Measurements from ENCODE around the gene SLC18A2. TPM values are rescaled to one million over a fixed set of nuclear protein-coding genes. Genes with fewer than 3 reads are reported as not detected.
"Not testable (repeated sequence)": the region's sequence is repeated elsewhere in the genome, so short reads cannot be mapped to it uniquely, and the experiment has no call there.

Gene SLC18A2
- total RNA-seq, 1 donor from 2014 or later, result 0.05 TPM

DNA sequence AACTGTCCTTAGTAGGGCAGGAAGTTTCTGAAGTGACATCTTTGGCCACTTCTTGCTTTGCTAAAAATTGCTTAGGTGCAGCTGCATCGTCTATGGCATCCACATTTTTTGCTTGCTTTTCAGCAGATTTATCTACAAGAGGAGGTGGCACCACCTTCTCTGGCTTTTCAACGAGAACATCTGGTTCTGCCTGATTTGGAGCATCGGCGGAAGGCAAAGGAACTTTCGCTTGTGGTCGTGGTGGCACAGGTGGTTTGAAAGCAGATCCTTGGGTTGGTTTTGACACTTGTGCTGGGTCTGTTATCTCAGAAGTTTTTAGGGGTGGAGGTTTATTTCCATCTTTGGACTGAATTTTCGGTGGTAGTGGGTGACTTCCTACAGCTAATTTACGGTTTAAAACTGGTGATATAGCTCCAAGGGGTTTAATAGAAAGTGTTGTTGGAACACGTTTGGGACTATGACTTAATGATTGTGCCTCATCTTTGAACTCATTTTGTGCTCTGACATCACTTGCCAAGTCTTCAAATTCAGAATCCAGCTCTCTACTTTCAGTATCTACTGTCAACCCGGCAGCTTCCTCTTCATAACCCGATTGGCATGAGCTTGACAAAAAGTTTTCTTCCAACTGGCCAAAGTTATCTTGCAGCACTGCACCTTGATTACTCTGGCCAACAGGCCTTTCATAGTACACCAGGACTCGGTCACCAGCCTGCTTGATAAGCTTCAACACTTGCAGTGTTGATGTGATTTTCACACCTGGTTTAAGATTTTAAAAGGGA lies 44.0 kb downstream of the SLC18A2 start:
- no peaks in the 10 kb centered on the region for H3K27me3 ChIP-seq (ENCODE audit: low read depth)
- TF ChIP-seq, protein P1, sequence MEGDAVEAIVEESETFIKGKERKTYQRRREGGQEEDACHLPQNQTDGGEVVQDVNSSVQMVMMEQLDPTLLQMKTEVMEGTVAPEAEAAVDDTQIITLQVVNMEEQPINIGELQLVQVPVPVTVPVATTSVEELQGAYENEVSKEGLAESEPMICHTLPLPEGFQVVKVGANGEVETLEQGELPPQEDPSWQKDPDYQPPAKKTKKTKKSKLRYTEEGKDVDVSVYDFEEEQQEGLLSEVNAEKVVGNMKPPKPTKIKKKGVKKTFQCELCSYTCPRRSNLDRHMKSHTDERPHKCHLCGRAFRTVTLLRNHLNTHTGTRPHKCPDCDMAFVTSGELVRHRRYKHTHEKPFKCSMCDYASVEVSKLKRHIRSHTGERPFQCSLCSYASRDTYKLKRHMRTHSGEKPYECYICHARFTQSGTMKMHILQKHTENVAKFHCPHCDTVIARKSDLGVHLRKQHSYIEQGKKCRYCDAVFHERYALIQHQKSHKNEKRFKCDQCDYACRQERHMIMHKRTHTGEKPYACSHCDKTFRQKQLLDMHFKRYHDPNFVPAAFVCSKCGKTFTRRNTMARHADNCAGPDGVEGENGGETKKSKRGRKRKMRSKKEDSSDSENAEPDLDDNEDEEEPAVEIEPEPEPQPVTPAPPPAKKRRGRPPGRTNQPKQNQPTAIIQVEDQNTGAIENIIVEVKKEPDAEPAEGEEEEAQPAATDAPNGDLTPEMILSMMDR (IDR thresholded peaks at IDR 0.05; ENCODE audit: borderline replicate concordance), result no peak
- no peak for DNase-seq
- intact Hi-C loops (cut with micrococcal nuclease), result no loop called here
- H3K4me3 ChIP-seq, result no peak overlapping the region
- H3K27ac ChIP-seq (replicated peaks), result no peak overlapping the region
- H3K36me3 ChIP-seq, result peaks cover 37% of the 10 kb centered on the region
- no peaks in the 10 kb centered on the region for H3K4me1 ChIP-seq
- no peaks in the 10 kb centered on the region for H3K9me3 ChIP-seq (replicated peaks)

DNA sequence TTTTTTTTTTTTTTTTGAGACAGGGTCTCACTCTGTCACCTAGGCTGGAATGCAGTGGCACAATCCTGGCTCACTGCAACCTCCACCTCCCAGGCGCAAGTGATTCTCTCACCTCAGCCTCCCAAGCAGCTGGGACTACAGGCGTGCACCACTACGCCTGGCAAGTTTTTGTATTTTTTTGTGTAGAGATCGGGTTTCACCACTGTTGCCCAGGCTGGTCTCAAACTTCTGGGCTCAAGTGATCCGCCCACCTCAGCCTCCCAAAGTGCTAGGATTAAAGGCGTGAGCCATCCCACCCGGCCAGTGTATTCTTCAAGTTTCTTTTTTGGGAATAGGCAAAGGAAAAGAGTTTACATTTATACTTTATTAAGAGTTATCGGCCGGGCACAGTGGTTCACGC lies 50.0 kb downstream of the SLC18A2 start:
- H3K27ac ChIP-seq (replicated peaks); DNase-seq; H3K4me1 ChIP-seq; H3K9me3 ChIP-seq (replicated peaks); H3K27me3 ChIP-seq (ENCODE audit: low read depth); H3K4me3 ChIP-seq; intact Hi-C loops (cut with micrococcal nuclease): not testable (repeated sequence)
- peaks cover 13% of the 10 kb centered on the region for H3K36me3 ChIP-seq

DNA sequence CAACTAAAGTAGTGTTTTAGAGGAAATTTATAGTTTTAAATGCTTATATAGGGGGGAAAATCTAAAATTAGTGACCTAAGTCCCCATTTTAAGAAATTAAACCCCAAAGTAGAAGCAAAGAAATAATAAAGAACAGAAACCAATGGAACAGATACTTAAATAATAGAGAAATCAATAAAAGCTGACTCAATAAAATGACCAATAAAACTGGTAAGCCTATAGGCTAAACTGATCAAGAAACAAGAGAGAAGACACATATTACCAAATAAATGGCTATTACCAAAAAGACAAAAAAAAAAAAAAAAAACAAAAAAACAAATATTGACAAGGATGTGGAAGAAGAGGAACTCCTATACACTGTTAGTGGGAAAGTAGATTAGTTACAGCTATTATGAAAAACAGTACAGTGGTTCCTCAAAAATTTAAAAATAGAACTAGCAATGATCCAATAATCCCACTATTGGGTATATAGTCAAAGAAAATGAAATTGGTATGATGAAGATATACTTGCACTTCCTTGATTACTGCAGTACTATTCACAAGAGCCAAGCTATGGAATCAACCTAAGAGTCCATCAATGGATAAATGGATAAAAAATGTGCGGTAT lies 53.2 kb downstream of the SLC18A2 start:
- Histone ChIP-seq H3K27ac (replicated peaks) (no peak overlapping the region), H3K27me3 (ENCODE audit: low read depth) (no peaks in the 10 kb centered on the region), H3K4me1 (peaks cover 4% of the 10 kb centered on the region), H3K4me3 (no peak overlapping the region), H3K9me3 (replicated peaks) (peaks cover under 1% of the 10 kb centered on the region), H3K36me3 (peaks cover 8% of the 10 kb centered on the region)
- intact Hi-C loops (cut with micrococcal nuclease), result no loop called here
- DNase-seq, result no peak
- TF ChIP-seq, protein P1 (IDR thresholded peaks at IDR 0.05; ENCODE audit: borderline replicate concordance), result no peak

DNA sequence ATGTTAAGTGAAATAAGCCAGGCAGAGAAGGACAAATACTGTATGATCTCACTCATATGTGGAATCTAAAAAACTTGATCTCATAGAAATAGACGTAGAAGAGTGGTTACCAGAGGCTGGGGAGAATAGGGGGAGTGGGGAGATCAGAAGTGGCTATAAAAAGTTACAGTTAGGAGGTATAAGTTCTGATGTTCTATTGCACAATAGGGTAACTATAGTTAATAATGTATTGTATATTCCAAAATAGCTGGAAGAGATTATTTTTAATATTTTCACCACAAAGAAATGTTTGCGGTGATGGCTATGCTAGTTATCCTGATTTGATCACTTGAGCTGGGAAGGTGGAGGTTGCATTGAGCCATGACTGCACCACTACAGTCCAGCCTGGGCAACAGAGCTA lies 53.8 kb downstream of the SLC18A2 start:
- no peak overlapping the region for H3K4me3 ChIP-seq
- peaks cover 2% of the 10 kb centered on the region for H3K36me3 ChIP-seq
- H3K4me1 ChIP-seq, result peaks cover 4% of the 10 kb centered on the region
- no peak for DNase-seq
- H3K27ac ChIP-seq (replicated peaks), result no peak overlapping the region
- H3K27me3 ChIP-seq (ENCODE audit: low read depth), result no peaks in the 10 kb centered on the region
- TF ChIP-seq, protein P1 (IDR thresholded peaks at IDR 0.05; ENCODE audit: borderline replicate concordance), result no peak
- H3K9me3 ChIP-seq (replicated peaks), result peaks cover 6% of the 10 kb centered on the region
- intact Hi-C loops (cut with micrococcal nuclease), result no loop called here

- H3K9me3 ChIP-seq (replicated peaks), result peaks cover 18% of the 10 kb centered on the region
- TF ChIP-seq, protein P1 (IDR thresholded peaks at IDR 0.05; ENCODE audit: borderline replicate concordance), result no peak
- no peak overlapping the region for H3K27ac ChIP-seq (replicated peaks)
- DNase-seq, result no peak
- intact Hi-C loops (cut with micrococcal nuclease), result no loop called here
- H3K4me1 ChIP-seq, result peaks cover 3% of the 10 kb centered on the region
- H3K4me3 ChIP-seq, result no peak overlapping the region
- H3K27me3 ChIP-seq (ENCODE audit: low read depth), result no peaks in the 10 kb centered on the region
- H3K36me3 ChIP-seq, result no peaks in the 10 kb centered on the region
Measured at GRCh38 chr10:117298219-117298618, 57.3 kb downstream of the SLC18A2 start.

DNA sequence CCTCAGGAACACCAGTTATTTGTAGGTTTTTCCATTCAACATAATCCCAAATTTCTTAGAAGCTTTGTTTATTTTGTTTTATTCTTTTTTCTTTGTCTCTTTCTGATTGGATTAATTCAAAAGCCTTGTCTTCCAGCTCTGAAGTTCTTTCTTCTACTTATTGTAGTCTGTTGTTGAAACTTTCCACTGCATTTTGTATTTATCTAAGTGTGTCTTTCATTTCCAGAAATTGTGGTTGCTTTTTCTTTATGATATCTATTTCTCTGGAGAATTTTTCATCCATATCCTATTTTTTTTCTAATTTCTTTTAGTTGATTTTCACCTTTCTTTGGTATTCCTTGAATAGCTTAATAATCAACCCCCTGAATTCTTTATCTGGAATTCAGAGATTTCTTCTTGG lies 58.5 kb downstream of the SLC18A2 start:
- TF ChIP-seq, protein P1 (IDR thresholded peaks at IDR 0.05; ENCODE audit: borderline replicate concordance), result no peak
- Histone ChIP-seq H3K27ac (replicated peaks) (no peak overlapping the region), H3K4me1 (no peaks in the 10 kb centered on the region), H3K27me3 (ENCODE audit: low read depth) (no peaks in the 10 kb centered on the region), H3K4me3 (no peak overlapping the region), H3K9me3 (replicated peaks) (peaks cover 18% of the 10 kb centered on the region), H3K36me3 (no peaks in the 10 kb centered on the region)
- intact Hi-C loops (cut with micrococcal nuclease), result no loop called here
- no peak for DNase-seq

All from left ventricle myocardium inferior (tissue), 1 donor.